ENCODE results near the gene UNC119.
A peak's percentile ranks its signal among the peaks of the same experiment; 100 is the strongest.
"Not testable (repeated sequence)": the region's sequence is repeated elsewhere in the genome, so short reads cannot be mapped to it uniquely, and the experiment has no call there.

Gene UNC119

DNA sequence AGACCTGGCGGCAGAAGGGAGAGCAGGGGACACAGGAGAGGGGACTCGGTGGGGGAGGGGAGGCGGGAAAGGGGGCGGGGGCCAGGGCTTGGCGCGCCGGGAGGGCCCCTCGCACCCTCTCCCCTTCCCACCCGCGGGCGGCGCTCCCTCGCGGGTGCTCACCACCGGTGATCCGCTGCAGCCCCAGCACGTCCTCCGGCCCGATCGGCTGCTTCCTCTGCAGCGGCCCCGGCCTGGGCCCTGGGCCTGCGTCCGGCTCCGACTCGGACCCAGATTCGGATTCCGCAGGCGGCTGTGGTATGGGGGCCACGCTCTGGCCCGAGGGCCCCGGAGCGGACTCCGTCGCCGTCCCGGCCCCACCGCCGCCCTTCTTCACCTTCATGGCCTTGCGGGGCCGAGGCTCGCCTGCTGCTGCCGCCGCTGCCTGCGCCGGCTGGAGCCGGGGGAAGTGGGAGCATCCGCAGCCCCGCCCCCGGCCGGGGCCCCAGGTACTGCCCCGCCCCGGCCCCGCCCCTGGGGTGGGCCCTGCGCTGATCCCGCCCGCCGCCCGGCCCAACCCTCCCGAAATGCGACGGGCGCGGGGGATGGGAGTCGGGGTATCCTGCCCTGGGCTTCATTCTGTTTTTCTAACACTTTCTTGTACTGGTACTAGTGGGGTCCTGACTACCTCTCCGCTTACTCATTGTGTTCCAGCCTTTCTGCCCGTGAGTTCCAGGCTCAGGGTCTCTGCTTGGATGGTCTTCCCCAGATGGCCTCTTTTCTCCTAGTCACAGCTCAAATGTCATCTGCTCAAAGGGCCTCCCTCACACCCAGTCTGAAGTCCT, at the start of gene UNC119:
TSS of gene UNC119 (minus strand) at position 449 of the 824 bp plus-strand sequence. CDS start at position 382, 67 bp downstream.
- DNase-seq (ENCODE audit: low spot score) = peak; percentile 97
- no peak for FAIRE-seq

DNA sequence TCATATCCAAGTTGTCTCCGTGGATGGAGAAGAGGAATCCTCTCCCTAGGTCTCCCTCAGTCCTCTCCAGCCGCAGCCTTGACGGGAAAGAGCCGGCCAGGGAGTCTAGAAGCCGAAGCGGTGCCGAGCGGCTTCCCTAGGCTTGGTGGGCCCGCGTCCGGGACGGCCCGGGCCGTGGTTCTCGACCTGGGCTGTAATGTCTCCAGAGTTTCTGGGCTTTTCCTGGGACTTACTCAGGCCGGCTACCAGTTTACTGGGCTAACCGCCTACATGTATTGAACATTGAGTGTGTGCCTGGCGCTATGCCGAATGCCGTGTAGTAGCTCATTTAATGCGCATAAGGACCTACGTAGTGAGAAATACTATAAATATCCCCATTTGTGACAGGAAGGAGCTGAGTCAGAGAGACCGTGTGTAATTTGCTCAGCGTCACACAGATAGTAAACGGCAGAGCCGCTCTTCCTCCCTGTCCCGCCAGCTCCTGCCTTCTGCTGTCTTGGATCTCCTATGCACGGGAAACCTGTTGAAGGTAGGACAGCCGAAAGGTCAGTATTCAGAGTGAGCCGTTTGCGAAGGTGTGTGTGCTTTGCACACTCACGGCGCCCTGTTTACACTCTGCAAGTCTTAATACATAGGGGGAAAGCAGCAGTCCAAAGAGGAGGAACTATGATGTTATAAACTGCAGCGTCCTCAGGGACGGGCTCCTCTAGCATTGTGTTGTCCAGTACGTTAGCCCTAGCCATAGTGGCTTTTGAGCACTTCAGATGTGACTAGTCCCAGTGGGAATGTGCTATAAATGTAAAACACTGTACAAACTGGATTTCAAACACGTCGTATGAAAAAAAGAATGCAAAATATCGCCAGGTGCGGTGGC, 47.1 kb upstream of the UNC119 start:
- DNase-seq (ENCODE audit: low spot score) (peak; percentile 67), FAIRE-seq (no peak)

DNA sequence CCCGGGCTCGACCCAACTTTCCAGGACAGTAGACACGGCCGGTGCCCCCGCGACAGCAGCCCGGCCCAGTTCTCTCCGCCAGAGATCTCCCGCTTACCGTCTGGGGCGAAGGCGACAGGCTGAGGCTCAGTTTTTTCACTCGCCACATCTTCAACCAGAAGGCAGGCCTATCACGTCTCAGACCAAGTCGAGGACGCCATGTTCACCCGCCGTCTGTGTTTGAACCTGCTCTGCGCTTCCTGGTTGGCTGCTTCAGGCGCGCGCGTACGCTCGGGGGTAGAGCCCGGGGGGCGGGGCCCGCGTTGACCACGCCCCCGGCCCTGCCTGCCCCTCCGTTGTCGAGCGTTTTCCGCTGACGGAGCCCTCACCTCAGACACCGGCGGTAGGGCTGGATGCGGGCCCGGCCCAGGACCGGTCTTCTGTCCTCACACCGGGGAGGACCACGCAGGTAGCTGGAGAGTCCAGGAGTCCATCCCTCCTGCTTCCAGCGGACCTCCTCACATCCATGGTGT, 46.4 kb upstream of the UNC119 start, which contains the start of gene SPAG5:
TSS of gene SPAG5 (minus strand) at position 227 of the 512 bp plus-strand sequence. CDS start at position 148, 79 bp downstream.
- FAIRE-seq = peak; percentile 72
- peak; percentile 99 for DNase-seq (ENCODE audit: low spot score)

GRCh38 chr17:28598389-28598788, 46.0 kb upstream of the UNC119 start:
- FAIRE-seq = no peak
- no peak for DNase-seq (ENCODE audit: low spot score)

DNA sequence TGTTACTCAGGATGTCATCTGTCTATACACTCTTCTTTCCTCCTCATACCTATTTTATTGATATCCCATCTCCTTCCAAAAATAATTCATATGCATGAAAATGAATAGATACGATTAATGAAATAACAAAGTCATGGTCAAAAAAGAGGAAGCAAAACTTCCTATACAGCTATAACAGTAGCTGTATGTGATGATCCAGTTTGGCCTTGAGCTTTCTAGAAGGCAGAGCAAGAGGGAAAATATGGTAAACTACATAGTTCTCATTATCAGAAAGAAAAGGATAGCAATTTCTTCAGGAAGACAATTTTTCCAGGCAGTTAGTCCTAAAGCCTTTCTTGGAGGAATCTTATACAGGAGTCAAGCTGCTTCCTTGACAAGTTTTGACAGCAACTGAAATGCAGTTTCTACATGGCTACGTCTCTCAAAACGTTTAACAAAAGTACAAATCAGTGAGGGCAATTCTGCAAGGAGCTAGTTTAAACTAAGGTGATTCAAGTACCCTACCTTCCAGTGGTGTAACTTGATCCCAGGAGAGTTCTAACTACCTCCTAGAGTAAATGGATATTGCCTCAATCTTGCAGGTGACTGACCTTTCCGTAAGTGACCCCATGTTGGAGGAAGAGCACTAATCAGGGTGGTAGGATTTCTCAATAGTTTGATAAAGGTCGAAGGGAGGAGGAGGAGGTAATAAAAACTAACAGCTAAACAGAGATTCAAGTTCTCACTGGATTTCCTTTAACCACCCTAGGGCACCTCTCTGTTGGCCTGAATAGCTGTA, 45.4 kb upstream of the UNC119 start:
- no peak for DNase-seq (ENCODE audit: low spot score)
- no peak for FAIRE-seq

DNA sequence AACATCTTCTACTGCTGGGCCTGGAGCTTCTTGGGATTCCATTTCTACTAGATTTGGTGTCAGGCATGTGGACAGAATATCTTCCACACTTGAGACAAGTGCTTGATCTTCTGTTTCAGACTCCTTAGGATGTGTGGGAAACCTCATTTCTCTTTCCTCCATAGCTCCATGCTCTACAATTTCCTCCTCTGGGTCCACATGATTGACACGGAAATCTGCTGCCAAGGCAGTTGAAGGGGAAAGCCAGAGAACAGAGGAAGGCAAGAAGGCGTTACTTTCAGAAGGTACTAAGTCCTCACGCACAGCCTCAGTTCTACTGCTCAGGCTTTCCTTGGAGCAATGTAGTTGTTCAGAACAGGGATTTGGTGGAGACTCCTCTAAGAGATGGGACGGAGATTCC, 39.8 kb upstream of the UNC119 start:
- DNase-seq (ENCODE audit: low spot score) (no peak), FAIRE-seq (no peak)

DNA sequence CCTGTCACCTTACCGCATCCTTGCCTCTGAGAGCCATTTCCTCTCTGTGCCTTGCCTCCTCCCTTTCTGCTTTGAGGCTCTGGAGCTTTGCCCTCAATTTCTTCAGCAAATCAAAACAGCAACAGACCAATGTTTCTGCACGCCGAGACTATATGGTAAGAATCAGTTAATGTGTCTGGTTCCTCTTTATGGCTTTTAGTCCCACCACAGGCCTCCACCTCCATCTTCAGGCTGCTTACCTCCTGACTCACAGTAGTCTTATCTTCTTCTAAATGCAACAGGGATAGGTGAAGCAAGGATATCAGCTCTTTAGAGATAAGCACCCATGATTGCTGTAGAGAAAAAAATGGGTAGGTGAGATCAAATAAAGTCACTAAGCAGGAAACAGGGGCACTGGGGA, 33.4 kb upstream of the UNC119 start:
- no peak for DNase-seq (ENCODE audit: low spot score)
- no peak for FAIRE-seq

GRCh38 chr17:28584434-28584833, 32.0 kb upstream of the UNC119 start:
- no peak for DNase-seq (ENCODE audit: low spot score)
- no peak for FAIRE-seq

- DNase-seq (ENCODE audit: low spot score) = no peak
- no peak for FAIRE-seq
These were observed 30.1 kb upstream of the UNC119 start for GRCh38 chr17:28582513-28582912.

GRCh38 chr17:28580959-28581358, 28.5 kb upstream of the UNC119 start:
- FAIRE-seq (peak; percentile 74), DNase-seq (ENCODE audit: low spot score) (no peak)

GRCh38 chr17:28579526-28579925, 27.1 kb upstream of the UNC119 start:
- no peak for FAIRE-seq
- DNase-seq (ENCODE audit: low spot score) = no peak

GRCh38 chr17:28578246-28579195, 26.1 kb upstream of the UNC119 start:
- FAIRE-seq (no peak), DNase-seq (ENCODE audit: low spot score) (no peak)

DNA sequence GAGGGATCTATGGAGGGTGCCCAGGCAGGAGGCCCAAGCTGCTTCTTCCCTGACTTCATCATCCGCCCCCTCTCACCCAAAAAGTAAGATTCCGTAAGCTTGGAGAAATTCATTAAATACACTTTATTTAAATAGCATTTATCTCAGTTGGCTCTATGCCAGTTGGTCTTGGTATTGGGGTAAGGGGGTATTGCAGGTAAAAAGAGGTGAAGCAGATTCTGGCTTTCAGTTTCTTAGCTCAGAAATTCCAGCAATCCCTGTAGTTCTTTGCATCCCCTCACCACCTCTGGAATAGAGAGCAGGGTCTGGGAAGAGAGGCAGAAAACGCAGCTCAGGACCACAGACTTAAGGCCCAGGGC, 25.0 kb upstream of the UNC119 start:
- FAIRE-seq (no peak), DNase-seq (ENCODE audit: low spot score) (no peak)

DNA sequence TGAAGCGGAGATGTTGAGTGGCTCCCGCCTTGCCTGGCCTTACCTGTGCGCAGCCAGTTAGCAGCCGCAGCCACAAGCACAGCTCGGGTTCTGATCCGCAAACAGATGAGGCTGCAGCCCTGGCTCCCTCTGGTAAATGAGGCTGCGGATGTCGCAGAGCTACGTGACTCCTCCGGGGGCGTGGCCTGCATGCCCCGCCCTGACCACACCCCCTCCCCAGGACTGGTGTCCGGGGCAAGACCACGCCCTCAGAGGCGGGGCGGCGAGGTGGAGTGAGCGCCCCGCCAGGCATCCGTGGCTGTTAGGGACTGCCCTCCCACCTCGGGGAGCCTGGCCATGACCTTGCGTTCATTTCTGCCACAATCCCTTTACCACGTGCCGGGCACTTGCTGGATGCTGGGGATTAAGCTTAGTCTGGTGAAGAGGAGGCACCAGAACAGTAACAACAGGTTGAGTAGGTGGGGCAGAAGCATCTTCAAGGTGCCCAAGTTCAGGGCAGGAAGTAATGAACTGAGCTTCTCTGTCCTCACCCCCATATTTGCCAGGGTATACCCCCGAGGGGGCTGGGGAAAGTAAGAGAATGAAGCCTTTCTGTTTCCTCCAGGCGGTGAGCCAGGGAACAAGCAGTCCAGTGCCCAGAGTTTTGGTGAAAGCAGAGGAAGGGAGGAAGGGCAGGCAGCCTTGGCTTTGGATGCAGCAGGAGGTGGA, 24.5 kb upstream of the UNC119 start, which contains the start of gene ALDOC:
TSS of gene ALDOC (minus strand) at position 138 of the 708 bp plus-strand sequence. CDS start 1,363 bp downstream, outside the sequence.
- peak; percentile 96 for DNase-seq (ENCODE audit: low spot score)
- peak; percentile 94 for FAIRE-seq

DNA sequence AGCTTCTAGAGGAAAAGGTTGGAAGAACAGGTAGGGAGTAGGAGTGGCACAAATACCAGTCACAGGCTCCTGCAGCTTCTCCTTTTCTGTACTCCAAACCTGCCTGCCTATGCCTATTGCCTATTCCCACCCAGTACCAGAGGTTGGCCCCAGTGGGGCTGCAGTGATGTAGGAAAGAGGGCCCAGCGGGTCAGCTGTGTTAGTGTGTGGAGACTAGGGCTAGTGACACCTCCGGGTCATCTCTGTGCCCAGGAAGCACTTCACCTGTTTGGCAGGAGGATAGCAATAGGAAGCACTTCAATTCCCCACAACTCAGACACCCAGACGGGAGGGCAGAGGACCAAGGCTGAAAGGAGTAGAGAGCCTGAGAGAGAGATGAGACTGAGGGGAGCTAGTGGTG, 23.6 kb upstream of the UNC119 start:
- DNase-seq (ENCODE audit: low spot score) = not testable (repeated sequence)
- FAIRE-seq = peak; percentile 17

DNA sequence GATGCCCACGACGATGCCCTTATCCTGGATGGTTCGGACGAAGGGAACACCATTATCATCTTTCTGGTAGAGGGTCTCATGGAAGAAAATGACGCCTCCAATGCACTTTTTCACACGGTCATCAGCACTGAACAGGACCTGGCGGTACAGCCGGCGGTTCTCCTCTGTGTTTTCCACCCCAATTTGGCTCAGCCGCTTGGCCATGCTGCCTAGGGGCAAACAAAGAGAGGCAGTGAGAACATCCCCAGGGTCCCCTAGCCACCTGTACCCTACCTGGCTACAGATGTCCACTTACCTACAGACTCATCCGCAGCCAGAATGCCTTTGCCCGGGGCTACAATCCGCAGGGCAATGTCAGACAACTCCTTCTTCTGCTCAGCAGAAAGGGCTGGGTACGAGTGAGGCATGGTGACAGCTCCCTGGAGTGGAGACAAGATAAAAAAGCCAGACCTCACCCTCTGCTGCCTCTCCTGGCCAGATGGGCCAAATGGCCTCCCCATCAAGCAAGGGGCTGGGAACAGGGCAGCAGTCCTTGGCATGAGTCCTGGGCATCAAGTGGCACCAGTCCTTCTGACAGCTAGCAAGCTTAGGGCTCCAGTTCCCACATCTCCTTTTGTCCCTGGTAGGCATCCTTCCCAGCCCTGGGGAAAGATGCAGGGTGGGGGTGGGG, 22.8 kb upstream of the UNC119 start:
- DNase-seq (ENCODE audit: low spot score) (no peak), FAIRE-seq (no peak)

DNA sequence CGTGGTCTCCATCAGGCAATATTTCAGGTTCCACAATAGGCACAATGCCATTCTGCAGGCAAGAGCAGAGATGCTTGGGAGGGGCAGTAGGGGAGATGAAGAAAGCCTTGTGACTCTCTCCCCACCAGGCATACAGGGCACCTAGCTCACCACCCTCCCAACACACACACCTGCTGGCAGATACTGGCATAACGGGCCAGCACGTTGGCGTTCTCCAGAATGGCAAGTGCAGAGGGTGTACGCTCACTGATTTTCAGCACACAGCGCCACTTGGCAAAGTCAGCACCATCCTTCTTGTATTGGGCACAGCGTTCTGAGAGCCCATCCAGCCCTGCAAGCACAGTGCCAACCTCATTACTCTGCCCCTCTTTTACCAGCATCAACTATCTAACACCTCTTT, 22.1 kb upstream of the UNC119 start:
- no peak for DNase-seq (ENCODE audit: low spot score)
- no peak for FAIRE-seq

DNA sequence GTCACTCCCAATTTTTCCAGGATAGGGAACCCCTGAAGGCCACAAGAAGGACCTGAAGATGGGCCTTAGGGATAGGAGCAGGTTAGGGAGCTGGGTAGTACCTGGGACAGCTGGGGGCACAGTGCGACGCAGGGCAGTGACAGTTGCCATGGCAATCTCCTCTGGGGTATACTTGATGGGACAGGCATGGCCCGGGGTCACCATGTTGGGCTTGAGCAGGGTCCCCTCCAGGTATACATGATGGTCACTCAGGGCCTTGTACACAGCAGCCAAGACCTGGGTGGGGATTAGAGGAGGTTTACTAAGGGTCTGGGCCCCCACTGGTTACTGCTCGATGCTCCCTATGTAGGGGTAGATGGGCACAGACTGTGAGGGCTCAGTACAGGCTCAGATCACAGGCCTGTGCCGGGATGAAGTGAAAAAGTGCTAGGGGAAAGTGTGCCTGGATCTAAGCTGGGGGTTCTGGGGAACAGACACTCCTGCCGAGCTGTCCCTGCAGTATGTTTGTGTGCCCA, 21.6 kb upstream of the UNC119 start:
- FAIRE-seq = no peak
- DNase-seq (ENCODE audit: low spot score) = no peak

GRCh38 chr17:28573521-28573920, 21.1 kb upstream of the UNC119 start:
- no peak for DNase-seq (ENCODE audit: low spot score)
- FAIRE-seq = no peak
